Brain microvascular endothelial cell (primary cell): Measurements from ENCODE around the gene SLC25A21.
"Not testable (repeated sequence)": the region's sequence is repeated elsewhere in the genome, so short reads cannot be mapped to it uniquely, and the experiment has no call there.

Source experiments
- DNase-seq: peaks from one replicate; pipeline ENCODE4 v3.0.0-alpha.2; 2020
- H3K27ac ChIP-seq: fragments of 250-450 bp; sonication (Bioruptor Pico); 2 replicates; pipeline ENCODE4 v1.5.1; 2020; ENCODE audit warnings: mild to moderate bottlenecking, moderate library complexity
- H3K27me3 ChIP-seq: fragments of 250-450 bp; sonication (Bioruptor Pico); replicated peaks from 2 replicates; pipeline ENCODE4 v1.5.1; 2020; ENCODE audit warnings: mild to moderate bottlenecking
- H3K36me3 ChIP-seq: fragments of 250-450 bp; sonication (Bioruptor Pico); replicated peaks from 2 replicates; pipeline ENCODE4 v1.5.1; 2020; ENCODE audit warnings: mild to moderate bottlenecking
- H3K4me3 ChIP-seq: 2 replicates; pipeline ENCODE4 v1.5.1; 2011; ENCODE audit warnings: low read depth, mild to moderate bottlenecking, control low read depth, low read length, moderate library complexity
- in situ Hi-C: cut with HindIII; loops from 2 replicates; pipeline ENCODE4 v1.10.0; 2017; ENCODE audit warnings: low sequenced_read_pairs, low pct_ligation_motif_present
- TF ChIP-seq, protein P1 (sequence below): IDR thresholded peaks from 2 replicates; pipeline ENCODE4 v1.5.1; 2011; ENCODE audit warnings: low read depth, mild to moderate bottlenecking, moderate library complexity, low read length, control low read depth, inconsistent platforms; ENCODE audit errors: missing control alignments

Gene SLC25A21

DNA sequence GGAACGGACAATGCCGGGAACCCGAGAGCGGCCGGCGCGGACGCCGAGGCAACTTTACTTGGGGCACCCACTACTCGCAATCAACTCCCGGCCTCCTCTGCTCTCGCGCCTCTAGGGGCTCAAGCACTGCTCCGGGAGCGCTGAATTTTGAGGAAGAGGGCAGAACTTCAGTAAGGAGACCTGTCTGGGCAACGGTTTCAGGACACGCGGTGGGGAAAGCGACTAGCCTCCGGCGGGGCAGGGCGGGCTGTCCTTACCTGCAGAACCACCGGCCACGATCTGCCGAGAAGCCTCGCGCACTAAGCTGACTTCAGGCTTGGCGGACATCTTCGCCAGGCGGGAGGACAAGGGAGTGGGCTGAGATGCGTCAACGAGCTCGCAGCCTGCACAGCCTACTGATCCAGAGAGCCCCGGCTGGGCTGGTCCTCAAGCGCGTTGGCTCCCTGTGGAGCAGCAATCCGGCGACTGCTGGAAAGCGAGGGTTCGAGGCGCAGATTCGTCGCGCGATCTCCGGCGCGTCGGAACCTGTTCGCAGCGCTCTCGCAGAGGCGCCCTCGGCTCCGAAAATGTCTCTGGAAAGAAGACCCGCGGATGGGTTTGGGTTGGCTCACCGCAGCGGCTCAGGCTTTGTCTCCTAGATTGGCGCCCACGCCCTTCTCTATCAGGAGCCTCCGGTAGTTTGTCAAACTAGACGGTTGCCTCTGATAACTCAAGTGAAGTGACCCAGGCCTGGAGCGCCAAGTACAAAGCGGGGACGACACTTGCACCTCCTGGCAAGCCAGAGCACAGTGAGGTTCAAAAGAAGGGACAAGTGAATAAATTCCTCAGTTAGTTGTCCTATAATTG is at the start of gene SLC25A21:
TSS of gene SLC25A21 (minus strand) at position 583 of the 846 bp plus-strand sequence.
- peak within 1 kb of the TSS; percentile 67 for H3K4me3 ChIP-seq
- TF ChIP-seq, protein P1, sequence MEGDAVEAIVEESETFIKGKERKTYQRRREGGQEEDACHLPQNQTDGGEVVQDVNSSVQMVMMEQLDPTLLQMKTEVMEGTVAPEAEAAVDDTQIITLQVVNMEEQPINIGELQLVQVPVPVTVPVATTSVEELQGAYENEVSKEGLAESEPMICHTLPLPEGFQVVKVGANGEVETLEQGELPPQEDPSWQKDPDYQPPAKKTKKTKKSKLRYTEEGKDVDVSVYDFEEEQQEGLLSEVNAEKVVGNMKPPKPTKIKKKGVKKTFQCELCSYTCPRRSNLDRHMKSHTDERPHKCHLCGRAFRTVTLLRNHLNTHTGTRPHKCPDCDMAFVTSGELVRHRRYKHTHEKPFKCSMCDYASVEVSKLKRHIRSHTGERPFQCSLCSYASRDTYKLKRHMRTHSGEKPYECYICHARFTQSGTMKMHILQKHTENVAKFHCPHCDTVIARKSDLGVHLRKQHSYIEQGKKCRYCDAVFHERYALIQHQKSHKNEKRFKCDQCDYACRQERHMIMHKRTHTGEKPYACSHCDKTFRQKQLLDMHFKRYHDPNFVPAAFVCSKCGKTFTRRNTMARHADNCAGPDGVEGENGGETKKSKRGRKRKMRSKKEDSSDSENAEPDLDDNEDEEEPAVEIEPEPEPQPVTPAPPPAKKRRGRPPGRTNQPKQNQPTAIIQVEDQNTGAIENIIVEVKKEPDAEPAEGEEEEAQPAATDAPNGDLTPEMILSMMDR: peak; percentile 22
- no peaks in the 10 kb centered on the region for H3K36me3 ChIP-seq
- H3K27me3 ChIP-seq: no peaks in the 10 kb centered on the region
- H3K27ac ChIP-seq: peak within 1 kb of the TSS; percentile 46
- in situ Hi-C loops: no loop called here
- peak; percentile 65 for DNase-seq

DNA sequence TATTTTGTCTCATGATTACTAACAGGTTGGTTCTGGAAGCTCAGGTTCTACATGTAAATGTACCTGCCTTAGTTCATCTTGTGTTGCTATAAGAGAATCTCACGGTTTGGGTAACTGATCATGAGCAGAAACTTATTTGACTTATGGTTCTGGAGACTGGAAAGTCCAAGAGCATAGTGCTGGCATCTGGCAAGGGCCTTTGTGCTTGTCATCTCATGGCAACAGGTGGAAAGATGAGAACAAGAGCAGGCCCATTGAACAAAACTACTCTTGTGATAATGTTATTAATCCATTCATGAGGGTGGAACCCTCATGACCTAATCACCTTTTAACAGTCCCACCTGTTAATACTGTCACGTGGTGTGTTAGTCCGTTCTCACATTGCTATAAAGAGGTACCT is 48.7 kb upstream of the SLC25A21 start:
- TF ChIP-seq, protein P1: no peak
- Histone ChIP-seq H3K27me3 (no peaks in the 10 kb centered on the region), H3K4me3 (no peak overlapping the region), H3K36me3 (no peaks in the 10 kb centered on the region), H3K27ac (no peak overlapping the region)
- no peak for DNase-seq
- in situ Hi-C loops: no loop called here

DNA sequence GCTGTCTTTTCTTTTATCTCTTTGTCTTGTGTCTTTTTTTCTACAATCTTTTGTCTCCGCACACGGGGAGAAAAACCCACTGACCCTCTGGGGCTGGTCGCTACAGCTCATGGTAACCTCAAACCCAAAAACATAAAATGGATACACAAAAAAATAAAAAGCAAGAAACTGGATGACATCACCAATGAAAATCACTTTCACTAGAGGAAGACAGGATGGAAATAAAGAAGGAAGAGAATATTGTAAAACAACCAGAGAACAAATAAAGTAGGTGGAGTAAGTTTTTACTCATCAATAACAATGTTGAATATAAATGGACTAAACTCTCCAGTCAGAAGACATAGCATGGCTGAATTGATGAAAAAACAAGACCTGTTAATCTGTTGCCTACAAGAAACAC is 42.9 kb upstream of the SLC25A21 start:
- in situ Hi-C loops: no loop called here
- H3K36me3 ChIP-seq: no peaks in the 10 kb centered on the region
- no peak for DNase-seq

DNA sequence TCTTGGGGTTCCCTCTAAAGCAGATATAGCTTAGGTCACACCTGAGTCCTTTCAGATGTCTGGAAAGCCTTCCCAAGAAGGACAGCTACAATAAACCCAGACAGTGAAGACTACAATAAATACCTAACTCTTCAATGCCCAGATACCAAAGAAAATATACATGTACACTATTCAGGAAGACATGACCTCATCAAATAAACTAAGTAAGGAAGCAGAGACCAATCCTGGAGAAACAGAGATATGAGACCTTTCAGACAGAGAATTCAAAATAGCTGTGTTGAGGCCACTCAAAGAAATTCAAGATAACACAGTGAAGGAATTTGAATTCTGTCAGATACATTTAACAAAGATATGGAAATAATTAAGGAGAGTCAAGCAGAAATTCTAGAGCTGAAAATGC is 40.6 kb upstream of the SLC25A21 start:
- in situ Hi-C loops: no loop called here
- TF ChIP-seq, protein P1: no peak
- H3K27ac ChIP-seq: no peak overlapping the region
- no peak for DNase-seq
- no peaks in the 10 kb centered on the region for H3K36me3 ChIP-seq
- H3K27me3 ChIP-seq: no peaks in the 10 kb centered on the region
- H3K4me3 ChIP-seq: no peak overlapping the region

More for the DNA sequence above, 42.9 kb upstream of the SLC25A21 start:
- H3K27me3 ChIP-seq: no peaks in the 10 kb centered on the region
- H3K27ac ChIP-seq: no peak overlapping the region
- TF ChIP-seq, protein P1: no peak
- no peak overlapping the region for H3K4me3 ChIP-seq

DNA sequence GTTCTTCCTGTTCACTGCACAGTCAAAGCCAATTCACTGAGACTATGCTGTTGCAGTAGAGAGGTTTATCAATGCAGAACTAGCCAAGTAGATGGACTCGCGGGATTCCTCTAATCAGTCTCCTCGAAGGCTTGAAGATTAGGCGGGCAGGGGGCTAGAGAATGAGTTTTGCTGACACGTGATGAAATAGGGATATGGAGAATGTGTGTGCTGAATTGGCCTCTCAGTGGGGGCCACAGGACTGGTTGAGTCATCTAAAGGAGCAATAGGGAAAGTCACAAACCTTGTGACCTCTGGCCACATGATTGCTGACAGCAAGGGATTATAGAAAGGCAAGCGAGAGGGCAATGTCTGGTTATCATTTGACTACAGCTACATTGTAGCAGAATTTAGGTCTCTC is 38.0 kb upstream of the SLC25A21 start:
- DNase-seq: no peak
- H3K4me3 ChIP-seq: no peak overlapping the region
- H3K27ac ChIP-seq: no peak overlapping the region
- H3K27me3 ChIP-seq: no peaks in the 10 kb centered on the region
- TF ChIP-seq, protein P1: no peak
- in situ Hi-C loops: no loop called here
- no peaks in the 10 kb centered on the region for H3K36me3 ChIP-seq

DNA sequence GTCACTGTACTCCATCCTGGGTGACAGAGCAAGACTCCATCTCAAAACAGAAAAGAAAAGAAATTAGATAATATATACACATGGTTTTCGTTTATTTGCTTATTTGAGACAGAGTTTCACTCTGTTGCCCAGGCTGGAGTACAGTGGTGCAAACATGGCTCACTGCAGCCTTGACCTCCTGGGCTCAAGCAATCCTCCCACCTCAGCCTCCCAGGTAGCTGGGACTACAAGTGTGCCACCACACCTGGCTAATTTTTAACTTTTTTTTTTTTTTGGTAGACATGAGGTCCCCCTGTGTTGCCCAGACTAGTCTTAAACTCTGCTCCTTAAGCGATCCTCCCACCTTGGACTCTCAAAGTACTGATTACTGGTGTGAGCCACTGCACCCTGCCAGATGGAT is 37.2 kb upstream of the SLC25A21 start:
- DNase-seq, H3K4me3 ChIP-seq, in situ Hi-C loops, H3K36me3 ChIP-seq, H3K27me3 ChIP-seq, H3K27ac ChIP-seq: not testable (repeated sequence)

DNA sequence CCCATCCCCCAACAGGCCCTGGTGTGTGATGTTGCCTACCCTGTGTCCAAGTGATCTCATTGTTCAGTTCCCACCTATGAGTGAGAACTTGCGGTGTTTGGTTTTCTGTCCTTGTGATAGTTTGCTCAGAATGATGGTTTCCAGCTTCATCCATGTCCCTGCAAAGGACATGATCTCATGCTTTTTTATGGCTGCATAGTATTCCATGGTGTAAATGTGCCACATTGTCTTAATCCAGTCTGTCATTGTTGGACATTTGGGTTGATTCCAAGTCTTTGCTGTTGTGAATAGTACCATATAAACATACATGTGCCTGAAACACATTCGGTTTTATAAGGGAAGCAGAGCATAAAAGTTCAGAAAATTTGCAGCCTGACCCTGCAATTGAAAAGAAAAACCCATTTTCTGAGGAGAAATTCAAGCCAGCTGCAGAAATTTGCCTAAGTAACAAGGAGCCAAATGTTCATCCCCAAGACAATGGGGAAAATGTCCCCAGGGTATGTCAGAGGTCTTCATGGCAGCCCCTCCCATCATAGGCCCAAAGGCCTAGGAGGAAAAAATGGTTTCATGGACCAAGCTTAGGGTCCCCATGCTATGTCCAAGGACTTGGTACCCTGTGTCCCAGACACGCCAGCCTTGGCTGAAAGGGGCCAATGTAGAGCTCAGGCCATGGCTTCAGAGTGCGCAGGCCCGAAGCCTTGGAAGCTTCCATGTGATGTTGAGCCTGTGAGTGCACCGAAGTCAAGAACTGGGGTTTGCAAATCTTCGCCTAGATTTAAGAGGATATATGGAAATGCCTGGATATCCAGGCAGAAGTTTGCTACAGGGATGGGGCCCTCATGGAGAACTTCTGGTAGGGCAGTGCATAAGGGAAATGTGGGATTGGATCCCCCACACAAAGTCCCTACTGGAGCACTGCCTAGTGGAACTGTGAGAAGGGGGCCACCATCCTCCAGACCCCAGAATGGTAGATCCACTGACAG is 33.5 kb upstream of the SLC25A21 start:
- DNase-seq, in situ Hi-C loops, H3K27me3 ChIP-seq, H3K4me3 ChIP-seq, H3K27ac ChIP-seq, H3K36me3 ChIP-seq: not testable (repeated sequence)
